Psoas muscle (tissue), 8 donors: ENCODE data around the gene FMNL2. TPM values are rescaled to one million over a fixed set of nuclear protein-coding genes. Genes with fewer than 3 reads are reported as not detected.

ENCODE experiments used
- ATAC-seq, 4 donors: fragments of 200-7000 bp; cut with Tn5 transposase; one replicate each; pipeline ENCODE4 v1.9.1; 2020; ENCODE audit warnings: moderate library complexity in 3 of 4, mild to moderate bottlenecking in 2 of 4
- DNase-seq, 2 donors: peaks; one replicate each; pipeline ENCODE4 v3.0.0-alpha.2; 2020
- H3K27ac ChIP-seq: fragments of 200-600 bp; one replicate; pipeline ENCODE4 v1.8.0; 2022
- H3K27me3 ChIP-seq, 3 donors: fragments of 200-600 bp in 1 of 3; one replicate each; pipeline versions ENCODE4 v1.6.1 to v1.8.0; 2013 to 2022; ENCODE audit warnings: low read length in 2 of 3, mild to moderate bottlenecking in 2 of 3, moderate library complexity in 1 of 3; ENCODE audit not compliant: insufficient read depth in 3 of 3
- H3K36me3 ChIP-seq, 2 donors: fragments of 200-600 bp in 1 of 2; one replicate each; pipeline versions ENCODE4 v1.6.1 to v1.8.0; 2013 to 2022; ENCODE audit warnings: low read depth in 1 of 2, mild to moderate bottlenecking in 1 of 2, moderate library complexity in 1 of 2; ENCODE audit not compliant: insufficient read depth in 1 of 2
- H3K4me1 ChIP-seq: fragments of 200-600 bp; one replicate; pipeline ENCODE4 v1.8.0; 2022
- H3K4me3 ChIP-seq: fragments of 200-600 bp; one replicate; pipeline ENCODE4 v1.8.0; 2022; ENCODE audit warnings: mild to moderate bottlenecking
- H3K9me3 ChIP-seq: fragments of 200-600 bp; one replicate; pipeline ENCODE4 v1.8.0; 2022
- CTCF ChIP-seq: fragments of 200-600 bp; IDR thresholded peaks from one replicate; pipeline ENCODE4 v1.8.0; 2022; ENCODE audit warnings: antibody characterized with exemption
- WGBS, 3 donors: extraction: QIAGEN DNeasy Blood & Tissue Kit; methylation state at CpG; one replicate each; pipeline versions ENCODE4 v1.1.6 to v1.1.7; 2013; 5-methylcytosine and 5-hydroxymethylcytosine counted together
- intact Hi-C, 2 donors: fragments of 100-400 bp; cut with DNase I; formaldehyde crosslinking; loops; one replicate each; pipeline versions ENCODE4 v1.11.0 to v1.14.2; 2022
- polyA plus RNA-seq, 3 donors: library from polyadenylated mRNA; stranded (reverse); fragments of 200-250 nt; gene quantifications; one replicate each; pipeline ENCODE4 v1.2.3, GENCODE V29; 2013
- total RNA-seq, 4 donors: library from RNA; stranded (reverse); fragmentation: NEBNext Ultra II Directional in 2 of 4; extraction: Animal tissue kit (Norgen Biotek cat#: 25700) in 2 of 4; gene quantifications; one replicate each; pipeline versions ENCODE4 v1.2.1 to v1.2.4, GENCODE V29; 2021 to 2023
- donor health status: healthy with polysubstance abuse.
- donor health status: DM: no; HTN: no; CAD: no; lungs with moderate emphysema.
- donor health status: Bipolar disorder and iron deficiency.
- donor health status: healthy.
- donor health status: DM: yes; HTN: yes; CAD: no.
- donor health status: DM: no; HTN: no; CAD: no.
- donor health status: DM: no; HTN: no; CAD: no.
- donor health status: DM: yes; HTN: yes; CAD: no.

Gene FMNL2
- total and polyA plus RNA-seq, 7 donors, result 6.6 to 18.2 (median 11.0) TPM

DNA sequence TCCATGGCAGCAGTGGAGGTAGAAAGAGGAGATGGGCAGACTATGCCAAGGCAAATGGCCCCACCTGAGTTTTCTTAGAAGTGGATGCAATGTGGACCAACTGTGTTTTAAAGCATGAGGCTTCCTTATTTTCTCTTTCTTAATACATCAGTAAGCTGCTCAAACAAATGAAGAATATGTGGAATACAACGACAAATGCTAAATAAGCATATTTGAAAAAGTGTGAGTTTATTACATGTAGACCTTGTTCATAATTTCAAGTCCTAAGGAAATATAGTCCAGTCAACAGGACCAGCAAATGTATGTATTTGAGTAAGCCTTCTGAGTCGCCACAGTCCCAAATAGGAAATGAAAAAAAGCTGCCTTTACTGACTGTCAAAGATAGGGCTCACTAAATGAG, 204.4 kb downstream of the FMNL2 start:
- TF ChIP-seq CTCF, result no peak
- 96 to 97% (median 96%) methylated on average over 2 of the region's 2 CpGs for WGBS, 3 donors
- intact Hi-C loops, result no loop called here
- ATAC-seq, result no peak
- Histone ChIP-seq H3K9me3 (no peaks in the 10 kb centered on the region), H3K27ac (no peak overlapping the region), H3K36me3 (no peaks in the 10 kb centered on the region), H3K27me3 (no peaks in the 10 kb centered on the region), H3K4me1 (peaks cover 42% of the 10 kb centered on the region), H3K4me3 (no peak overlapping the region)
- DNase-seq, result no peak

DNA sequence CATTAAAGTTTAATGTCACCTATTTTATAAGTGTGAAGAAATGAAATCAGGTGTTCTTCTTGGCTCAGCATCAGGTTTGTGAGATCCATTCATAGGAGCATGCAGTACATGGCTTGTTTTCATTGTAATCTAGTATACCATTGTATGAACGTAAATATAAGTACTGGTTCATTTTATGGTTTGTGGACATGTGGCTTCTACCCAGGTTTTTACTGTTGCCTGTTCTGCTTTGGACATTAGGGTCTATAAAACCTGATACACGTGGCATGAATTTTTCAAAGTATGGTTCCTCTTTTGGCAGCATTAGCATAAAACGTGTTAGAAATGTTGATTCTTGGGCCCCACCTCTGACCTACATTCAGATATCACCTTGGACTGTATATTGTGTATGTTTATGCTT, 206.7 kb downstream of the FMNL2 start:
- 89 to 98% (median 90%) methylated on average over 3 of the region's 3 CpGs for WGBS, 3 donors
- no peaks in the 10 kb centered on the region for H3K36me3 ChIP-seq
- no peak overlapping the region for H3K4me3 ChIP-seq
- ATAC-seq (no peak), DNase-seq (no peak)
- TF ChIP-seq CTCF, result no peak
- no peaks in the 10 kb centered on the region for H3K27me3 ChIP-seq
- peaks cover 46% of the 10 kb centered on the region for H3K4me1 ChIP-seq
- H3K9me3 ChIP-seq, result no peaks in the 10 kb centered on the region
- intact Hi-C loops, result loop anchor here in 1 of 2 donors (10.0 kb wide), 1 partner anchor 207 kb away; the partner anchor contains the start of gene FMNL2
- peak overlapping the region; percentile 84 for H3K27ac ChIP-seq

DNA sequence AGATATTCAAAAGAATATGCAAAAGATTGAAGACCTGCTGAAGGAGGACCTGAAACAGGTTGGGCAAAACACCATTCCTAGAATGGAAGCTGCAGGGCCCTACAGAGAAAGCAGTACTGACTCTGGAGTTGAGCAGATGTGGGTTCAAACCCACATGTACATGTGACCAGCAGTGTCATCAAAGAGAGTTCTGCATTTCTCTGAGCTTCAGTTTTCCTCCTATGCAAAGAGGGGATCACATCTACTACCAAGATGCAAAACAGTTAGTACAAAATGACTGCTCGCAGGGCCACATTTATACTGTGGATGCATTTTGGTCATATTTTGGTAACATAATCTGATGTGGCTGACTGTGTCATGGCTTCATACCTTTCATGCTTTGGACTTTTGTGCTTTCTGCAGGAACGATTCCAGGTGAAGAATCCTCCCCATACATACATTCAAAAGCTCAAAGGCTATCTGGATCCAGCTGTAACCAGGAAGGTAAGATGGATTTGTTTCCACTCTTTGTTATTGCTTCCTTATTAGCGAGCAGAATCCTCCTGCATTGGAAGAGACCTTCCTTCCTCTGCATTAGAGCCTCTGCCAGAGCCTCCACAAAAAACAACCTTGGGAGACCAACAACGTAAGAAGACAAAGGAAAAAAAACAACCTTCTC, 207.5 kb downstream of the FMNL2 start:
- WGBS, 3 donors, result 44 to 59% (median 55%) methylated on average over 4 of the region's 4 CpGs
- Histone ChIP-seq H3K36me3 (no peaks in the 10 kb centered on the region), H3K9me3 (no peaks in the 10 kb centered on the region), H3K27ac (peak overlapping the region; percentile 84), H3K4me1 (peaks cover 52% of the 10 kb centered on the region), H3K27me3 (no peaks in the 10 kb centered on the region), H3K4me3 (no peak overlapping the region)
- intact Hi-C loops, result loop anchor here in 1 of 2 donors (10.0 kb wide), 1 partner anchor 208 kb away; the partner anchor contains the start of gene FMNL2
- no peak for TF ChIP-seq CTCF
- no peak for ATAC-seq
- DNase-seq, result no peak

DNA sequence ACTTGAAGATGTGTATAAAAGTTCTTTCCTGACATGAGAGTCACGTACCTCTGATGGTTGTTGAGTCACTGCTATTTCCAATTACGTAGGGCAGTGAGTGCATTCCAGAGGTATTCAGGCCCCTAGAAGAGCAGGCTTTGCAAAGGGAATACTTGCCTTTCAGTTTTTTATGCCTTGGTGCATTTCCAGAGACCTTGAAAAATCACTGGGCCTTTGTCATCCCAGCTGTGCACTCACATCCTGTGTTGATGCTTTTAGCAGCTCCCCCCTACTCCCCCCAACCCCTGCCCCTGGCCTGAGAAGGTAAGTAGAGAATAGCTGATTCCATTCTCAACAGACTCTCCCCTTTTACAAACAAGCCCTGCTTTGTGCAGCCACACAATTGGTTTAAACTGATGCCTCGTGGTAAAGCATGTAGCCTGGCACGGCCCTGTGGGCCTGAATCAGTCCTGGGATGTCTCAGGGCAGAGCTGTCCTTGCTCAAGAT, 208.1 kb downstream of the FMNL2 start:
- Histone ChIP-seq H3K4me3 (no peak overlapping the region), H3K27me3 (no peaks in the 10 kb centered on the region), H3K36me3 (no peaks in the 10 kb centered on the region), H3K27ac (peak overlapping the region; percentile 84), H3K9me3 (no peaks in the 10 kb centered on the region), H3K4me1 (peaks cover 57% of the 10 kb centered on the region)
- no peak for TF ChIP-seq CTCF
- ATAC-seq, result peak; percentile 55 to 73 (median 60)
- intact Hi-C loops, result loop anchor here in 1 of 2 donors (10.0 kb wide), 1 partner anchor 208 kb away; the partner anchor contains the start of gene FMNL2
- no peak for DNase-seq
- 30 to 36% (median 31%) methylated on average over 4 of the region's 4 CpGs for WGBS, 3 donors
